ENCODE data around the gene MTX1.
"Not testable (repeated sequence)": the region's sequence is repeated elsewhere in the genome, so short reads cannot be mapped to it uniquely, and the experiment has no call there.

The MTX1 gene

DNA sequence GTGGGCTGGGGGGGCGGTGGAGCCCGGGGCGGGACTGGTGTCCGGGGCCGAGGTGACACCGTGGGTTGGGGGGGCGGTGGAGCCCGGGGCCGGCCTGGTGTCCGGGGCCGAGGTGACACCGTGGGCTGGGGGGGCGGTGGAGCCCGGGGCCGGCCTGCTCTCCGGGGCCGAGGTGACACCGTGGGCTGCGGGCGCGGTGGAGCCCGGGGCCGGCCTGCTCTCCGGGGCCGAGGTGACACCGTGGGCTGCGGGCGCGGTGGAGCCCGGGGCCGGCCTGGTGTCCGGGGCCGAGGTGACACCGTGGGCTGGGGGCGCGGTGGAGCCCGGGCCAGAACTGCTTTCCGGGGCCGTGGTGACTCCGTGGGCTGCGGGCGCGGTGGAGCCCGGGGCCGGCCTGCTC, 18.6 kb upstream of the MTX1 start:
- DNase-seq, result not testable (repeated sequence)

DNA sequence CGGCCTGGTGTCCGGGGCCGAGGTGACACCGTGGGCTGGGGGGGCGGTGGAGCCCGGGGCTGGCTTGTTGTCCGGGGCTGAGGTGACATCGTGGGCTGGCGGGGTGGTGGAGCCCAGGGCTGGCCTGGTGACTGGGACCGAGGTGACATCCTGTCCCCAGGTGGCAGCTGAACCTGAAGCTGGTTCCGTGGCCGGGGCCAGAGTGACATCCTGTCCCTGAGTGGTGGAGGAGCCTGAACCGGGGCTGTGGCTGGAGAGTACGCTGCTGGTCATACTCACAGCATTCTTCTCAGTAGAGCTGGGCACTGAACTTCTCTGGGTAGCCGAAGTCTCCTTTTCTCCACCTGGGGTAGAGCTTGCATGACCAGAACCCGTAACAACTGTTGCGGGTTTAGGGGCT, 16.6 kb upstream of the MTX1 start:
- no peak for DNase-seq

DNA sequence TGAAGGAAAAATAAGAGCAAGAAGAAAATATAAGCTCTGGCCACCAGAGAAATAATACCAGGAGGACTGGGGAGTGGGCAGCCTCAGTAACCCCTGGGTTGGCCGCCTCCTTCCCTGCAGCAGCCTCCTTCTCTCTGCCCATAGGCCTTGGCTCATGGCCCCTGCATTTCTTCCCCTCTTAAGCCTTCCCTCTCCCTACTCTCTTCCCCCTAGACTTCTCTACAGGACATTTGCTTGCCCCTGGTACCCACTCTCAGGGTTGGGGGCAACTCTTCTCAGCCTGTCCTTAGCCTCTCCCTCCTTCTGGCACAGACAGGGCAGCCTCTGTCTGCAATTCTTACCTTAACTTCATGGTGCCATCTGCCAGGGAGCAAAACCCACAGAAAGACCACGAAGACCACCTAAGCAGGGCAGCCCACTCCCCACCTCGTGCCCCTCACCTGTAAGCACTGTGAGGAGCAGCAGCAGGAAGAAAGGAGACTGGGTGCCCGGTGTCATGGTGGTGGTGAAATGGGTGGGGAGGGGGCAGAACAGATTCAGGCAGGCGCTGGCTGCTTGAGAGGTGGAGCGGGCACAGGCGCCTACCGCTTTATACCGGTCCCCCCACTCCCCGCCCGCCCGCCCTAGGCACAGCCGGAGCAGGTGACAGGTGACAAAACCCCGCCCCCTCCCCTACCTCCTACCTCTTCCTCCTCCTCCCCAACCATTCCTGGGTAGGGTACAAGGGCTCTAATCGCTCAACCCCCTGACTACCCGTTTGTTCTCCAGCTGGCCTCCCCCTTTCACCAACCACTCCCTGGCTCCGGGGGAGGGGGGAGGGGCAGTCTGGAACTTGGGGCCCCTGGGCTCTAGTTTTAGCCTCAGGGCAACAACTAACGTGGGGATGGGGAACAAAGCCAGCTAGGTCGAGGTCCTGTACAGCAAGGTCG, 15.9 kb upstream of the MTX1 start:
- peak; percentile 79 for DNase-seq

DNA sequence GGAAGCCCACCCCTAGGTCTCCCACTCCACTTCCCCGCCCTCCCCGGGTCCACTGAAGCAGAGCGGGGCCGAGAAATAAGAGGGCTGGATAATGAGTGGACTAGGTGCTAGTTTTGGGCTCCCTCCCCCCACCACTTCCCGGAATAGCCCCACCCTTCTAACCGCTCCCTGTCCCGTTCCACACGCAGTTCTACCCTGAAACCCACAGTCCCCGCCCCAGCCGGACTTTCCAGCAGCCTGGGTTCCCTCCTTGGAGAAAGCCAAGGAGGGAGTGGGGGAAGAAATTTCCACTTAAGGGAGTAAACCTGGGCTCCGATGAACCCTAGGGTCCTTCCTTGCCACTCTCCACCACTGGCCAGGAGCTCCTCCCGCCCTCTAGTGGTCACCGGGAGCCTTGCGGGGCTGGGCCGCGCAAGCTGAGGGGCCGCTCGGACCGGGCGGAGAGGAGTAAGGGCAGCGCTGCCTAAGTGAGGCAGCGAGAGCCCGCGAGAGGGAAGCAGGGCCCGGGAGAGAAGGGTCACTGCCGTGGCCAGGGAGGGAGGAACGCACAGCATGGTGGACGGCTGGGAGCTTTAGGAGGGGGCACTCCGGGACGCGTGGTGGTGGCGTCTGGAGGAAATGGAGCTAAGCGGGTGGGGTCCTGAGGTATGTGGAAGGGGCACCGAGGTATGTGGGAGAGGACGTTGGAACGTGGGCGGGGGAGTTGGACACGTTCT, 15.1 kb upstream of the MTX1 start:
- peak; percentile 79 for DNase-seq

DNA sequence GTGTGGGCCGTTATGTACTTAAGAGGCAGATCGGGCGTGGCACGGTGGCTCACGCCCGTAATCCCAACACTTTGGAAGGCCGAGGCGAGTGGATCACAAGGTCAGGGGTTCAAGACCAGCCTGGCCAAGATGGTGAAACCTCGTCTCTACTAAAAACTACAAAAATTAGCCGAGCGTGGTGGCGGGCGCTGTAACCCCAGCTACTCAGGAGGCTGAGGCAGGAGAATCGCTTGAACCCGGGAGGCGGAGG, 14.6 kb upstream of the MTX1 start:
- not testable (repeated sequence) for DNase-seq

DNA sequence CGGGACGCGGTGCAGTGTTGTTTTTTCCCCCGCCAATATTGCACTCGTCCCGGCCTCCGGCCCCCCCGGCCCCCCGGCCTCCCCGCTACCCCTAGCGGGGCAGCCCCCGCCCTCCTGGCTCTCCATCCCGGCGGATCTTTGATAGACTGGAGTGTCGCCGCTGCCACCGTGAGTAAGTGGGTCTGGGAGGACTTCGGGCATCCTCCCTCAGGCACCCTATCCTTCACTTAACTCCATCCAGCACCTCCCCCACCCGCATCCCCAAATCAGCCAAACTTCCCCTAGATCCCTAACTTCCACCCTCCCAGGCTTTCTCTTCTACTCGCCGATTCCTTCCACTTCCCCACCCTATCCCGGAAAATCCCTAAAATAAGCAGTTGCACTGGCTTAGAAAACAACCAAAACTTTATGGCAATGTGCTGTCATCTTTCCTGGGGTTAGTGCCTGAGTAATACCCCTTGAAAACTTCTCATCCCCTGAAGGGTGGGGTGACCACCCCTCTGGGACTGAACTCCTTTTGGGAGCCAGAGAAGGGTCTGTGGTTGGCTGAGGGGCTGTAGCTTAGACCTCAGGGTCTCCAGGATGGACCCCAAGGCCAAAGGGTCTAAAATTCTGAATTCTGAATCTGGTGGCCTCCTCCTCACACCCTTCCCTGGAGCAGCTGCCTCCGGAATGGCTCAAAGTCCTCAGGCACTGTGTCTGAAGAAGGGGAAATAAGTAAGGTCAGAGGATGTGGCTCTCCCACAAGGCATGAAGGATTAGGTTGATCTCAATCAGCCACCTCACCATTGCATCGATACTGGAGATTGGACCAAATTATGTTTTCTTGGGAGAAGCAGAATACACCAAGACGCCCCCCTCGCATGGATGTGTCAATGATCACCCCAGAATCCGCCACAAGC, 13.0 kb upstream of the MTX1 start:
- no peak for DNase-seq

DNA sequence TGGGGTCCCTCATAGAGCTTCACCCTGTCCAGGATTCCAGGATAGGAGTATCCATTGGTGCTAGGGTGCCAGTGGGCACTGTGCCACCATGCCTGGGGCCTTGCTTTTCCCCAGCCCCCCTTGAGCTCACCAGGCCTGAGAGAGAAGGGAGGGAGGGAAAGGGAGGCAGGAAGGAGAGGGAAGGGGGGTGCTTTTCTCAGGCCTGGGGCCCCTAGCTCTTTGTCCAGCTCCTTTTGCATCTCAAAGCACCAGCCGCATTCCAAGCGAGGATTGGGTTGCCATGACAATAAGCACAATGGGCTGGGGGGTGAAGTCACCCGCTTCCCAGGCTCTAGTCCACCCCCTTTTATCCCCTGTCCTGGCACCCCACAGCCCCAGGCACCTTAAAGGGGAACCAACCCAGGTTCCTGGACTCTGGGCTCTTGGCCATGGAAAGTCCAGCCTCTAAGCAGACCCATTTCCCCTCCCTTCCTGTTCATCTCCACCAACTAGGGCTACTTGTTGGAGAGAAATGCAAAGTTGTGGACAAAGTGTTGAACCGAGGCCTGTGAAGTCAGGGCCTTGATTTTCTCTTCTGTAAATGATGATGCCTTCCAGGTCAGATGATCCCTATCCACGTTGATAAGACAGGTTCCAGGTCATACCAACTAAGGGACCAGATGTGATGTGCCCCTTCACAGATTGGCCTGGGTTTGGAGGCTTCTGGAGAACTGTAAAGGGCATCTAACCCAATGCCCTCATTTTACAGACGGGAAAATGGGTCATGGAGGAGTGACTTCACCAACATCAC, 12.2 kb upstream of the MTX1 start:
- DNase-seq, result no peak

DNA sequence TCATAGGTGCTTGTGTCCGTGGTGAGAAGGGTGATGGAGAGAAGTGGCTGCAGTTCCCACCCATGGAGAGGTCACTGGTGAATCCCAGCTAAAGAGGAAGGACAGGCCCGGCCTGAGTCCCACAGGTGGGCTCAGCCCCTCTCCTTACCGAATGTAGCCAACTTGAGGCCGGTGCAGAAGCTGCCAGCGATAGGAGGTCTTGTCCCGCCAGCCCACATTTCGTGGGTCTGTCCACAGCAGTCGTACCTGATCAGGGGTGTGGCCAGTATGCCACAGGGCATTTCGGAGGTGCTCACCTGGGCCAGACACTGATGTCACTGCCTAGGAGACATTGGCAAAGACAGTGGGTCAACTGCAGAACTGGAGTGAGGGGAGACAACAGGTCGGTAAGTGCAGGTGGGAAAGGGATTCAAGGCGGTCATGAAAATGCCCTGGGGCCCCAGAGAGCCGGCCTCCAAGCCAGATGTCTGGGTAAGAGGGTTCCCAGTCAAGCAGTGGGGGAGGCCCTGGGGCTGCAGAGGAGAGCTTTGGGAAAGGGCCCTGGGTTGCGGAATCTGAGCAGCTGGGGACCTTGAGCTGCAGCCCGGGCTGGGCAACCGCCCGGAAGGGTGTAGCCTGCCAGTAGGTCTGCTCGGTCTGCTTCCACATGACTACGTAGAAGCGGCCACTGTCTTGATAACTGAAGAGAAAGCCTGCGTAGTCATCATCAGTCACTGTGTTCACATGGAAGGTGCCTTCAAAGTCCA, 11.4 kb upstream of the MTX1 start:
- no peak for DNase-seq

DNA sequence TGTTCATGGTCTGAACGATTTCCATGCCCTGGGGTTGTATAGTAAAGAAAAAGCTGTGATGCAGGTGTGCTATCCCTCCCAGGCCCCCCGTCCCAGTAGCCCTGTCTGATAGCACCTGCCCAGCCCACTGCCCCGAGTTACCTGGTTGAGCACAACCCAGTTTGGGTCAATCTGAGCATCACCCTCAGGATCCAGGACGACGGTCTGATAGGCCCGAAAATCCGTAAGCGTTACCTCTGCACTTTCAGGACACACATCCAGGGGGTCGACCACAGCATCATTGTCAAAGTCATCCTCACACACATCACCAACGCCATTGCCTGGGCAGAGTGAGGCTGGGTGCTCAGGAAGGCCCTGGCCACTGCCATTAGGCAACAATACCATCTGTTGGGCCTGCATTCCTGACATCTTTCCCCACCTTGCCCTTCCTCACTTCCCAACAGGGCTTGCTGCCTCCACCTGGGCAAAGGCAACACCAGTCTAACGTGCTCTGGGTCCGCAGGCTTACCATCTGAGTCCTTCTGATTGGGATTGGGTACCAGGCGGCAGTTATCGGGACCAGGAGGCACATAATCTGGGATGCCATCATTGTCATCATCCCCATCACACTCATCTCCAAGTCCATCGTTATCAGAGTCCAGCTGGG, 10.5 kb upstream of the MTX1 start:
- no peak for DNase-seq

DNA sequence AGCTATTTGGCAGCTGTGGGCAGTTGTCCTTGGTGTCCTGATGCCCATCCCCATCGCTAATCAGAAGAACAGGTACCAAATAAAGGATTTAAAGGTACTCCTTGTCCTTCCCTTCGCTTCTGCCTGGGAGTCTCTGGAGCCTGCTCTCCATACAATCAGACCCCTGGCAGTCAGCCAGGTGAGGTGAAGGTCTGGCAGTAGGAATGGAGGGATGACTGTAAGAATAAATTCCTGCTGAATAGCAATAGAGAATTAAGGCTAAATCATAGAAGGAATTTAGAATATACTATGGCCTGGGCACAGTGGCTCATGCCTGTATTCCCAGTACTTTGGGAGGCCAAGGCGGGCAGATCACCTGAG, 10.0 kb upstream of the MTX1 start:
- DNase-seq, result no peak

DNA sequence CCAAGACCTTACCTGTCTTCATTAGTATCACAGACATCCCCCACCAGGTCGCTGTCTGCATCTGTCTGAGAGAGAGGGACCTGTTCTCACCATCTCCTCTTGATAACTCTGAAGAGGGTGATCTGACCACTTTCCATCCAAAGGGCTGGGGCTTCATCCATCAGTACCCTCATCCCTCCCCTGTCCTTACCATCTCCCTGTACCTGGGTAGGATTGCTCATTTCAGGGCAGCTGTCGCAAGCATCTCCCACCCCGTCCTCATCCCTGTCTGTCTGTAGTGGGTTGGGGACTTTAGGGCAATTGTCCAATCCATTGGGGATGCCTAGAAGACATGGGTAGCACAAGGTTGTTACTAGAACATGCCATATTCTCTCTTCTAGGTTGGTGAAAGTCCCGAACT, 8.7 kb upstream of the MTX1 start:
- no peak for DNase-seq

DNA sequence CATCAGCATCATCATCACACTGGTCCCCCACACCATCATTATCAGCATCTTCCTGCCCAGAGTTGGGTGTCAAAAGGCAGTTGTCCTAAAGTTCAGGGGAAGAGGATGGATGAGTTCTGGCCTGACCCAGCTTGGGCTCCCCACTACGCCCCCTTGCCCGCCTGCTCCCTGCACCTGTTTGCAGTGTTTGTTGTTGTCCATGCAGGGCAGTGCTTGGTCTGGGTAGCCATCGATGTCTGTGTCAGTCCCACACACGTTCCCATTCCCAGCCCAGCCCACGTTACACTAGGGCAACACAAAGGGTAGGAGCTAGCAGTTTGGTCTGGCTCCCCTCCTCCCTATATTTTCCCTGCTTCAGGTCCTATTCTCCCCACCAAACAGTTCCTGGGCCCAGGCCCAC, 7.6 kb upstream of the MTX1 start:
- no peak for DNase-seq

DNA sequence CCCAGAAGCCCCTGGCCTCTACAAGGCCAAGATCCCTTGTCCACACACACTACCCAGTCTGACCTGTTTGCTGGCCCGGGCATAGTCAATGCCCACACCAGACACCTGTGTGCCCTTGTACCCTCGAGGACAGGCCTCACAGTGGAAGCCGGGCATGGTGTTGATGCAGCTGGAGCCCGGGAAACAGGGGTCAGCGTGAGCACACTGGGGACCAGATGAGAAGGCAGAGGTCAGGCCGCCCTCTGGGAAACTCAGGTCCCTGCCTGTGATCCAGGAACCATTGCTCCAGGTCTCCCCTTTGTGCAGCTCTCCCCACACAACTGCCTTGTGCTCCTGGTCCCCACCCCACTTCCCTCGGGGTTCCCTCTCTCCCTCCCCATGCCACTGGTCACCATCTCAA, 6.3 kb upstream of the MTX1 start:
- no peak for DNase-seq

DNA sequence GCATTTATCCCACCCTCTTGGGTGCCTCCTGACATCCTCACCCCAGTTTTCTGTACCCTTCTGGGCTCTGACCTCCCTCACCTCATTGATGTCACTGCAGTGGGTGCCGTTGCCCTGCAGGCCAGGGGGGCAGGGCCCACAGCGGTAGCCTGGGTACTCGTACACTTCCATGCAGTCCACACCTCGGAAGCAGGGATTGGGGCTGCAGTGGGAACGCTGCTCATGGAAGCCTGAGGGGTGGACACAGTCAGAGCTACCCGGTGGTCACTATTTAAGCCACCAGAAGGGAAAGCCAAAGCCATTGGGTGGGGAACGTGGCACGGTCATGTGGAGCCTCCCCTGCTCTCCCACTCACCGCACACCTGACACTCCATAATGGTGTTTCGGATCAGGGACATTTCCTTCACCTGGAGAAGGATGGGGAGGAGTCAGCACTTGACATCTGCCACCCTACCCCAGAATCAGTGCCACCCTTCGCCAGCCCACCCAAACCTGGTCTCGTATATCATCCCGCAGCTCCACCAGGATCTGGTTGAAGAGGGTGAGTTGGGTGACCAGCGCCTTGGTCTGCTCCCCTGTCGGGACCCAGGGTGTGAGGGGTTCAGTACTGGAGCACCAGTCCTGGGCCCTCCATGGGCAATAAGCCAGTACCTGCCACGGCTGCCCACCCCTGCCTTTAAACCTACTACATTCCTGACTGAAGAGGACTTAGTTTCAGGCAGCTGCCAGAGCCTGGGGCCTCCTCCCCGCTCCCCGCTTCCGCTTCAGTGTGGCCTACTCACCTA, 5.6 kb upstream of the MTX1 start:
- DNase-seq, result no peak

DNA sequence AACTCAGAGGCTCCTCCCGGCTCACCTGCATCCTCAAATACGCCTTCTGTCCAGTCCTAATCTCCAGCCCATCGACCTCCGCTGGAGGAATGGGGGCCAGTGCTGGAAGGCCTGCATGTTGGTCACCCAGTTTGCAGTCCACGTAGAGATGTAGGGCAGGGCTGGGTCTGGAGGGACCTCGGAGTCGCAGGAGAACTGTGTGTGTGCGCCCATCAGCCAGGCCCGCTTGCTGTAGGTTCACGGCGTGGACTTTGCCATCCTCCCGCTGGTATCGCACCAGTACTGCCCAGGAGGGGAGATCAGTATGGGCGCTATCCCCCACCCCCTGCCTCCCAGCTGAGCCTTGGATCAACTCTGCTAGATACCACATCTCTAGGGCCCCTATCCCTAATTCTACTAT, 3.5 kb upstream of the MTX1 start:
- DNase-seq, result no peak

DNA sequence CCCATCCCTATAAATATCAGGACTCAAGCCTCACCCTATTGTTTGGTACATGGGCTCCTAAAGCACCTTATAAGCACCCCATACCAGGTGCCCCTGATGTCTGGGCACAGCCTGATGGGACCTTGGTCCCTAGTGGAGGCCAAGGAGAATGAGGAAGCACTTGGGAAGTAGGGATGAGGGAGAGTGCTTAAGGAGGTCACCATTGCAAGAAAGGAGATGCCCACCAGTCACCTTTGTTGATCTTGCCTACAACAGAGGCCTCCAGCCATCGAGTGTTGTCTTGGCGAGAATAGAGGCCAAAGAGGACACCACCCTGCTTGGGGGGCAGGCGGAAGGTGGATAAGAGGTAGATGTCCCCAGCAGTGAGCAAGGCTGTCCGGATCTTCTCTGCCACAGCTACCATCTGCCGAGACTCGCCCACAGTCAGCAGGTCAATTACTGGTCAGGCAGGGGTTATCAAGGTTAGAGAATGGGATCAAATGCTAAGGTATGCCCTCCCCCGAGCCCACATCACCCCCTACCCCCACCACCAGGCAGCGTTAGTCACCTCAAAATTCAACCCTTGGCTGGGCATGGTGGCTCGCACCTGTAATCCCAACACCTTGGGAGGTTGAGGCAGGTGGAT, 2.4 kb upstream of the MTX1 start:
- DNase-seq, result no peak

DNA sequence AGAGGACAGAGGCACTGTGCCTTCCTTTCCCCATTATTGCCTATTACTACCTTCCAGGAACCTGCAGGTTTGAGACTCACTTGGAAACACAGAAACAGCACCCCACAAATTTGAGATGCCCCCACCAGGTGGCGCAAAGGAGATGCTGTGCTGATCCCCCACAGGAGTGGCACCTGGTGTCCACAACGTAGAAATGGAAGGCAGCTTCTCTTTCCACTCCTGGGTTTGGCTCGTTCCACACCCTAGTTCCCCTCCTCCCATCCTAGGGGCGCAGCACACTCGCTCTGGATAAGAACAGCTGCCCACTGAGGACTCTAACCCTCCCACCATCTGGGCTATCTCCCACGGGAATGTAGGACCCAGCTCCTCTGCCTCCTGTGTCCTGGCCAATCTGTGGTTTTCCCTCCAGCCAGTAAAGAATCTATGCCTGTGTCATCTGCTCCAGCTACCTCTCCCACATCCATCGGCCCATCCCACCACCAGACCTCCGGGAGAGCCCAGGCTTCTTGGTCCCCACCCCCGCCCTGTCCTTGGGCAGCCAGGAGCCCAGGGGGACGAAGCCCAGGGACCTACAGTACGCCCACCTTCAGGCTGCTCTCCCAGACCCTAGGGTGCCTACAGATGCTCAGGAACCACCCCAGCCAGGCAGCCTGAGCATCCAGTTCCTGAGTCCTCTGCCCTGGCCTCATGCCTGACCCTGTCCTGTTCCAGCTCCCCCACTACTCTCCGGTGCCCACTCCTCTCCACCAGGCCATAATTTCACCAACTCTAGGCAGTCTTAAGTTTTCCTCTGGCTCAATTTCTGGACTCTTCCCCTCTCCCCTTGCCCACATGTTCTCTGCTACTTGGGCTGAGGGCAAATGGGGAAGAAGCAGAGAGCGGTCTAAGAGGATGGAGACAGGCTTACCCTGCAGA, 1.3 kb upstream of the MTX1 start:
- DNase-seq, result peak; percentile 80

DNA sequence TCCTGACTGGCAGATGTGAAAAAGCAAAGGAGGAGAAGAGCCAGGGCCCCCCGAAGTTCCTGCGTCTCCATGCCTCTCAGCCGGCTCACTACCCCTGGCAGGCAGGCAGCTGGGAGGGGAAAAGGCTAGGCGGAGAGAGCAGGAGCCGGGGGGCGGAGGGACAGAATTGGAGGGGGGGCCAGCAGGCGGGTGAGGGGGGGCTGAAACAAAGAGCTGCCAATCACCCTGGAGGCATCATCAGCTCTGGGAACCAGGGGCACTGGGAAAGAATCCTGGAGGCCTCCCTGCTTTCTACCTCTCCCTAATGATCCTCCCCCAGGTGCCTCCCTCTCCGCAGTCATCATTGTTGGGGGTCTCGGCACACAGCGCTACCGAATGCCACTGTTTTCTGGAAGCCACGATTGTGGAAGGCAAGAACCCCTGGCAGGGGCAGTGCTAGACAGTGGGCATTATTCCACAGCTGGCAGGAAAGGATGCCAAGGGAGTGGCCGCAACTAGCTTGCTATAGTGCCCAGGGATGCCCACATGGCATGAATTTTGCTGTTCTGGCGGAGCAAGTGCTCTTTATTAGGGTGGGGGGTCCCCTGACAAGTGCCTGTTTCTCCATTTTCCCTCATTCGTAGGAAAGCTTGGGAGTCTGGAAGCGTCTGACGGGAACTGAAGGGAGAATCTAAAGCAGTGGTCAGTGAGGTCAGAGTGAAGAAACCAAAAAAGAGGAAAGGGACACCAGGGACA, 522 bp upstream of the MTX1 start, which contains the start of gene THBS3:
Gene THBS3, minus strand, starts transcription at position 92 of the 735 bp plus-strand sequence. Its CDS starts 21 bp downstream, at position 71.
- DNase-seq, result peak; percentile 57

Data from COR-L47 (cell line).